Panc1 (cell line): ENCODE data around the gene LHFPL2. TPM values are rescaled to one million over a fixed set of nuclear protein-coding genes. Genes with fewer than 3 reads are reported as not detected.

Experiments used
- ATAC-seq: fragments of 200-7000 bp; cut with Tn5 transposase; 2 replicates; pipeline ENCODE4 v1.9.1; 2020; ENCODE audit warnings: mild to moderate bottlenecking, moderate library complexity
- BruUV-seq: library from RNA; stranded (reverse); fragments of 400-500 nt; replicated peaks from 2 replicates; lab custom pipeline; 2021; lab: Mats Ljungman, UMichigan
- CTCF ChIA-PET: fragments of 300-600 bp; sonication (Branson Sonifier 250); formaldehyde crosslinking; loops from one replicate; lab custom pipeline; 2022; ENCODE audit warnings: antibody characterized with exemption; lab: Charles Lee
- POLR2A ChIA-PET: fragments of 300-600 bp; sonication (Branson Sonifier 250); formaldehyde crosslinking; loops from one replicate; lab custom pipeline; 2022; ENCODE audit warnings: antibody characterized with exemption; lab: Charles Lee
- DNase-seq: peaks from one replicate; pipeline ENCODE4 v3.0.0-alpha.2; 2010; ENCODE audit warnings: low read depth, low spot score
- H3K27ac ChIP-seq: 2 replicates; pipeline ENCODE4 v1.5.1; 2011; ENCODE audit warnings: mild to moderate bottlenecking, low read length, inconsistent platforms
- H3K27me3 ChIP-seq: fragments of 200-500 bp; sonication (Bioruptor generic); 2 replicates; pipeline ENCODE4 v1.6.0; 2014; ENCODE audit warnings: low read length, inconsistent platforms; ENCODE audit not compliant: control insufficient read depth, insufficient read depth
- H3K36me3 ChIP-seq: fragments of 200-500 bp; sonication (Bioruptor generic); 2 replicates; pipeline ENCODE4 v1.5.1; 2014; ENCODE audit warnings: inconsistent platforms, mild to moderate bottlenecking, low read length, moderate library complexity; ENCODE audit not compliant: control insufficient read depth, insufficient read depth
- H3K4me1 ChIP-seq: 2 replicates; pipeline ENCODE4 v1.5.1; 2011; ENCODE audit warnings: inconsistent platforms, mild to moderate bottlenecking, low read length, moderate library complexity; ENCODE audit not compliant: control insufficient read depth, insufficient read depth
- H3K4me3 ChIP-seq, 2 experiments: 2 replicates each; pipeline ENCODE4 v1.5.1; 2011 to 2012; ENCODE audit warnings: low read depth in 2 of 2, low read length in 2 of 2, mild to moderate bottlenecking in 2 of 2, inconsistent platforms in 1 of 2, moderate library complexity in 1 of 2
- H3K9me3 ChIP-seq: fragments of 200-500 bp; sonication (Bioruptor generic); 2 replicates; pipeline ENCODE4 v1.5.1; 2014; ENCODE audit warnings: low read depth, mild to moderate bottlenecking, inconsistent platforms, low read length, moderate library complexity; ENCODE audit not compliant: control insufficient read depth, insufficient read depth
- POLR2AphosphoS5 ChIP-seq: IDR thresholded peaks from 2 replicates; pipeline ENCODE4 v1.6.1; 2012; ENCODE audit warnings: mild to moderate bottlenecking, low read depth, low read length, moderate library complexity
- SIN3A ChIP-seq: IDR thresholded peaks from 2 replicates; pipeline ENCODE4 v1.6.1; 2012; ENCODE audit warnings: low read depth, mild to moderate bottlenecking, low read length, moderate library complexity, borderline replicate concordance; ENCODE audit not compliant: insufficient read depth
- TCF7L2 ChIP-seq: IDR thresholded peaks from 2 replicates; pipeline ENCODE4 v1.6.1; 2011; ENCODE audit warnings: mild to moderate bottlenecking, low read depth, low read length, inconsistent platforms
- in situ Hi-C: cut with HindIII; loops from 2 replicates; pipeline ENCODE4 v1.10.0; 2016; ENCODE audit warnings: low sequenced_read_pairs, low pct_unique_long_range_greater_than_20kb
- intact Hi-C: fragments of 100-400 bp; cut with micrococcal nuclease; formaldehyde crosslinking; loops from one replicate; pipeline ENCODE4 v1.10.0; 2022; ENCODE audit not compliant: unreplicated experiment
- total RNA-seq: library from RNA; stranded (reverse); gene quantifications from one replicate; pipeline ENCODE4 v1.2.1, GENCODE V29; 2021; ENCODE audit not compliant: unreplicated experiment
- TF ChIP-seq, protein P1 (sequence below): fragments of 450-650 bp; IDR thresholded peaks from 2 replicates; pipeline ENCODE4 v1.5.1; 2017; ENCODE audit warnings: mild to moderate bottlenecking
- TF ChIP-seq, protein P2 (sequence below), 2 experiments: IDR thresholded peaks; 2 replicates each; pipeline ENCODE4 v1.6.1; 2011 to 2012; ENCODE audit warnings: low read depth in 2 of 2, control low read depth in 1 of 2, low read length in 1 of 2, mild to moderate bottlenecking in 1 of 2, moderate library complexity in 1 of 2; ENCODE audit not compliant: insufficient read depth in 1 of 2

Gene LHFPL2
- total RNA-seq, 1 experiment from 2014 or later: 25.8 TPM

DNA sequence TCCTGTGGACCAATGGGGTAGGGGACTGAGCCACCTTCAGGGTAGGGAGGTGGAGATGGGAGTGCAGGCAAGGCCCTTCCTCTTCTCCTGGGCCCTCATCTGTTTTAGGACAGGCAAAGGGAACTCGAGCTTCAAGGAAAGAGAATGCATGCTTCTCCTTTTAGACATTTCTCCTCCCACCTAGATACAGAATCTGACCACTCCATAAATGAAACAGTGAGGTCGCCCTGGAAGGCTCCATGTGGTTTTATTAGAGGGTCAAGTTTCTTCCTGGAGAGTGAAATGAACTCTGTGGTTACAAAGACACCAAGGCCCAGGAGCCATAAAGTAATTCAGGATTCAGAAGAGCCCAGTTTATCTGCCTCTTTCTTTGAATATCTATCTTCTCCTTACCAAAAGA, 14.9 kb downstream of the LHFPL2 start:
- H3K4me3 ChIP-seq: no peak overlapping the region
- H3K27ac ChIP-seq: no peak overlapping the region
- BruUV-seq: no TSS peak
- in situ Hi-C loops (no loop called here), intact Hi-C loops (loop anchor here (10.0 kb wide), 1 partner anchor 99 kb away; no protein-coding TSS in a partner anchor)
- no peak for DNase-seq
- CTCF ChIA-PET: no interaction called here
- no peak for TF ChIP-seq SIN3A
- no peak for TF ChIP-seq POLR2AphosphoS5
- TF ChIP-seq, protein P1, sequence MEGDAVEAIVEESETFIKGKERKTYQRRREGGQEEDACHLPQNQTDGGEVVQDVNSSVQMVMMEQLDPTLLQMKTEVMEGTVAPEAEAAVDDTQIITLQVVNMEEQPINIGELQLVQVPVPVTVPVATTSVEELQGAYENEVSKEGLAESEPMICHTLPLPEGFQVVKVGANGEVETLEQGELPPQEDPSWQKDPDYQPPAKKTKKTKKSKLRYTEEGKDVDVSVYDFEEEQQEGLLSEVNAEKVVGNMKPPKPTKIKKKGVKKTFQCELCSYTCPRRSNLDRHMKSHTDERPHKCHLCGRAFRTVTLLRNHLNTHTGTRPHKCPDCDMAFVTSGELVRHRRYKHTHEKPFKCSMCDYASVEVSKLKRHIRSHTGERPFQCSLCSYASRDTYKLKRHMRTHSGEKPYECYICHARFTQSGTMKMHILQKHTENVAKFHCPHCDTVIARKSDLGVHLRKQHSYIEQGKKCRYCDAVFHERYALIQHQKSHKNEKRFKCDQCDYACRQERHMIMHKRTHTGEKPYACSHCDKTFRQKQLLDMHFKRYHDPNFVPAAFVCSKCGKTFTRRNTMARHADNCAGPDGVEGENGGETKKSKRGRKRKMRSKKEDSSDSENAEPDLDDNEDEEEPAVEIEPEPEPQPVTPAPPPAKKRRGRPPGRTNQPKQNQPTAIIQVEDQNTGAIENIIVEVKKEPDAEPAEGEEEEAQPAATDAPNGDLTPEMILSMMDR: no peak
- no peak for TF ChIP-seq TCF7L2
- TF ChIP-seq, protein P2, sequence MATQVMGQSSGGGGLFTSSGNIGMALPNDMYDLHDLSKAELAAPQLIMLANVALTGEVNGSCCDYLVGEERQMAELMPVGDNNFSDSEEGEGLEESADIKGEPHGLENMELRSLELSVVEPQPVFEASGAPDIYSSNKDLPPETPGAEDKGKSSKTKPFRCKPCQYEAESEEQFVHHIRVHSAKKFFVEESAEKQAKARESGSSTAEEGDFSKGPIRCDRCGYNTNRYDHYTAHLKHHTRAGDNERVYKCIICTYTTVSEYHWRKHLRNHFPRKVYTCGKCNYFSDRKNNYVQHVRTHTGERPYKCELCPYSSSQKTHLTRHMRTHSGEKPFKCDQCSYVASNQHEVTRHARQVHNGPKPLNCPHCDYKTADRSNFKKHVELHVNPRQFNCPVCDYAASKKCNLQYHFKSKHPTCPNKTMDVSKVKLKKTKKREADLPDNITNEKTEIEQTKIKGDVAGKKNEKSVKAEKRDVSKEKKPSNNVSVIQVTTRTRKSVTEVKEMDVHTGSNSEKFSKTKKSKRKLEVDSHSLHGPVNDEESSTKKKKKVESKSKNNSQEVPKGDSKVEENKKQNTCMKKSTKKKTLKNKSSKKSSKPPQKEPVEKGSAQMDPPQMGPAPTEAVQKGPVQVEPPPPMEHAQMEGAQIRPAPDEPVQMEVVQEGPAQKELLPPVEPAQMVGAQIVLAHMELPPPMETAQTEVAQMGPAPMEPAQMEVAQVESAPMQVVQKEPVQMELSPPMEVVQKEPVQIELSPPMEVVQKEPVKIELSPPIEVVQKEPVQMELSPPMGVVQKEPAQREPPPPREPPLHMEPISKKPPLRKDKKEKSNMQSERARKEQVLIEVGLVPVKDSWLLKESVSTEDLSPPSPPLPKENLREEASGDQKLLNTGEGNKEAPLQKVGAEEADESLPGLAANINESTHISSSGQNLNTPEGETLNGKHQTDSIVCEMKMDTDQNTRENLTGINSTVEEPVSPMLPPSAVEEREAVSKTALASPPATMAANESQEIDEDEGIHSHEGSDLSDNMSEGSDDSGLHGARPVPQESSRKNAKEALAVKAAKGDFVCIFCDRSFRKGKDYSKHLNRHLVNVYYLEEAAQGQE (IDR thresholded peaks at IDR 0.05; ENCODE audit: insufficient read depth in 1 of 2, low read depth in 2 of 2, low read length in 1 of 2): no peak
- no peaks in the 10 kb centered on the region for H3K27me3 ChIP-seq
- no peaks in the 10 kb centered on the region for H3K9me3 ChIP-seq
- H3K36me3 ChIP-seq: no peaks in the 10 kb centered on the region
- H3K4me1 ChIP-seq: peaks cover 25% of the 10 kb centered on the region
- POLR2A ChIA-PET: interaction anchor here (0.8 kb wide), 1 partner anchor 15 kb away, joined by 6 read pairs; the partner anchor contains the start of gene LHFPL2
- ATAC-seq: no peak

DNA sequence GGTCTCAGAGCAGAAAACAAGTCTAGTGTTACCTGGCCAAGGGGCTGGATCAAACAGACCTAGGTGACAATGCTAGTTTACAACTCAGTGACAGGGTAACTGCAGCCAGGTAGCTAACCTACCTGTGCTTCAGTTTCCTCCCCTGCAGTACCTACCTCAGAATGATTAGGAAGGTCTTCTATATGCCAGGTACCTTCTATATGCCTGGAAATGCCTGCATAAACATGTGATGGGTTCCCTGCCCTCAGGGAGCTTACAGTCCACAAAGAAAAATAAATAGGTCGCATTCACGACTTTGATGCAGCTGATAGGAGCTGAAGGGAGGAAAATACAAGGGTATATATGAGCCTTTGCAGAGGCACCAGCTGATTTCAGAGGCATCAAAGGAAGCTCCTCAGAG, 16.1 kb downstream of the LHFPL2 start:
- Histone ChIP-seq H3K36me3 (no peaks in the 10 kb centered on the region), H3K9me3 (no peaks in the 10 kb centered on the region), H3K27me3 (no peaks in the 10 kb centered on the region), H3K4me3 (no peak overlapping the region), H3K27ac (no peak overlapping the region), H3K4me1 (peaks cover 16% of the 10 kb centered on the region)
- BruUV-seq: no TSS peak
- intact Hi-C loops: loop anchor here (10.0 kb wide), 1 partner anchor 98 kb away; no protein-coding TSS in a partner anchor
- no peak for TF ChIP-seq POLR2AphosphoS5
- TF ChIP-seq SIN3A: no peak
- TF ChIP-seq, protein P1: no peak
- no peak for TF ChIP-seq TCF7L2
- TF ChIP-seq, protein P2 (IDR thresholded peaks at IDR 0.05; ENCODE audit: insufficient read depth in 1 of 2, low read depth in 2 of 2, low read length in 1 of 2): no peak
- no peak for ATAC-seq
- ChIA-PET CTCF (no interaction called here), POLR2A (interaction anchor here (0.5 to 0.6 kb wide), 2 partner anchors 15 to 65 kb away, joined by 3 to 9 read pairs; no protein-coding TSS in a partner anchor)
- in situ Hi-C loops: no loop called here
- DNase-seq: no peak
